CMK (cell line): ENCODE results near the gene PPP1R13B.
"Not testable (repeated sequence)": the region's sequence is repeated elsewhere in the genome, so short reads cannot be mapped to it uniquely, and the experiment has no call there.

Experiments
- DNase-seq: peaks from one replicate; pipeline ENCODE4 v3.0.0-alpha.2; 2010; ENCODE audit warnings: low read depth

PPP1R13B gene

GRCh38 chr14:103858063-103858781 lies 10.8 kb upstream of the PPP1R13B start:
- no peak for DNase-seq

GRCh38 chr14:103857256-103857655 lies 9.9 kb upstream of the PPP1R13B start:
- no peak for DNase-seq

DNA sequence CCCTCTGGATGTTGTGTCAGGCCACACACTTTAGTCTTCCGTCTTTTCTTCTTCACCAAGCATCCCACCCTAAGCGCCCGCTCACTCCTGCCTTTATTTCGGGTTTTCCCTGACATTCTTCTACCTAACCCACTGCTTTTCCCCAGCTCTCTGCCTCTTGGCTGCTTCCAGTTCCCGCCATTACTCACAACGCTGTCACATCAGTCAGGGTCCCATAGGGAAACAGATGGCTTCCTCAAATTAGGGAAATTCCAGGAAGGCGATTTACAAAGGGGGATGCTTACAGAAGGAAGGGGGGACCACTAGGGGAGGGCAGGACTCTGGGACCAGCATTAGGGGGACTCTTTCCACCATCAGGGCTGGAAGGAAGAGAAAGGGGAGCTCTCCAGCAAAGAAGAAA lies 9.2 kb upstream of the PPP1R13B start:
- DNase-seq: no peak

DNA sequence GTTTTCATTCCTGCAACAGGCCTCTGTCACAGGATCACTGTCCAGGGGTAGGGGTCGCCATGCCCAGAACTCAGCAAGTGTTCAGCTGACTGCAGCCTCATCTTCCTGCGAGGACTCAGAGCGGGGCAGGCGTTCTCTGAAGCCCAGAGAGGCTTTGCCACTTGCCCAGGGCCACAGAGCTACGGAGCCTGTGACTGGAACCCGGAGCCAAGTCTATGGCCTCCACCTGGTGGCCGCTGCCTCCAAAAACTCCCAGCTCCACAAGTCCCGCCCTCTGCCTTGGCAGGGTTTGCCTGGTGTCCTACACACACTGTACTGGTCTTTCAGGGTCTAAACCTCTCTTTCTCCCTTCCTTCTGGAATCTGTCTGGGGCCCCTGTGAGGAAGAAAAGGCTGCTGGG lies 8.7 kb upstream of the PPP1R13B start:
- DNase-seq: no peak

- no peak for DNase-seq
Measured at GRCh38 chr14:103855734-103856095, 8.3 kb upstream of the PPP1R13B start.

DNA sequence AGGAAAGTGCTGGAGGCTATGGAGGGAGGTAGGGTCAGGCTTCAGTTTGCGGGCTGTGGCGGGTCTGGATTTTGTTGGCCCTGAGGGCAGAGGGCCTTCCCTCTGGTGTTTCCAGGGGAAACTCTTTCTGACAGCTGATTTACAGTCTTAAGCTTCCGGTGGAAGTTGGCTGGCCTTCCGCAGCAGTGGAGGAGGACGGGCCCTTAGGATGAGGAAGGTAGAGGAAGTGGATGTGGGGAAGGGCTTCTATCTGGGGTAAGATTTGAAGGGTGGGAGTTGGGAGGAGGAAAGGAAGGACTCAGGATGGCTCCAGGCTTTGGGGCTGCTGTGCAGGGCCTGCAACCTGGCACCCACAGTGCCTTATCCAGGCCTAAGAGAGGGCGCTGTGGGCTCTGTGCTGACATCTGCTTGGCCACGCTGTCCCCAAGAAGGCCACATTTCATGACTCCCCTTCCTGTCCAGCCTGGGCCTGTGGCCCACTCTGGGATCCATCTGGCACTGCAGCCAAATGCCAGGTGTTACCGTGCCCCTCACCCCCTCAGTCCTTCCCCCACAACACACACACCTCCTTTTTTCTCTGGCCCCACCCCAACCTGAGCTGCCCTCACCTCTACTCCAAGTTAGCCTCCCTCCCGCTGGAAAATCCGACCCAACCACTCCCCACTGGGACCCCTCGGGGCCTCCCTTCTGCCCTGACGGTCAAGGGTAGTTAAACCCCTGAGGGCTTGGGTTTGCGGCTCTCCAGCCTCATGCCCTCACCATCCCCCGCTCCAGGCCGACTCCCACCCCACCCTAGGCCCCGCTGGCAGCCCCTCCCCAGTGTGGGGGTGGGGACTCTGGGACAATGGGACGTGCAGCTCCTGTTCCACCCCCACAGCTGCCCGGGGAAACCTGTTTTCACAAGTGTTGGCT lies 7.7 kb upstream of the PPP1R13B start:
- DNase-seq: no peak

DNA sequence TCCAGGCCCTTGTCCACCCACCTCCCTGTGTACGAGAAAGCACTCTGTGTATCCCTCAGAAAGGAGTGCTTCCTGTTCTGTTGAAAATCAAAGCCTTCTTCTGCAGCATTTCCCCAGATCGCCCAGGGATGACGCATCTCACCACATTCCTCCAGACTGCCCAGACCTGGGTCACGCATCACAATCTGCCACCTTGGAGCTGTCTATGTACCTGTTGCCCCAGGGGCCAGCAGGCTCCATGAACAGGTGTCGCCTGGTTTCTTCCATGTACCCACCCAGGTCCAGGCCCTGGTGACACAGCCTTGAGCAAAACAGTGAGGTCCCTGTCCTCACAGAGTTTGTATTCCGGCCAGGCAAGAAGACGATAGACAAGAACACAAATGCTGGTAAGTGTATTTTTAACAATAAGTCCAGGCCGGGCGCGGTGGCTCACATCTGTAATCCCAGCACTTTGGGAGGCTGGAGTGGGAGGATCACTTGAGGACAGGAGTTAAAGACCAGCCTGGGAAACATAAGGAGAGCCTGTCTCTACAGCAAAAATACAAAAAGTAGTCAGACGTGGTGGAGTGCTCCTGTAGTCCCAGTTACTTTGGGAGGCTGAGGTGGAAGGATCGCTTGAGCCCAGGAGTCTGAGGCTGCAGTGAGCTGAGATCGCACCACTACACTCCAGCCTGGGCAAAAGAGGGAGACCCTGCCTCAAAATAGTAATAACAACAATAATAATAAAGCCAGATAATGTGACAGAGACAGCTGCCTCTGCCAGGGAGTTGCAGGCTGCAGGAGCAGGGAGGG lies 6.8 kb upstream of the PPP1R13B start:
- no peak for DNase-seq

- DNase-seq: no peak
Measured at GRCh38 chr14:103849151-103849886, 1.9 kb upstream of the PPP1R13B start.

DNA sequence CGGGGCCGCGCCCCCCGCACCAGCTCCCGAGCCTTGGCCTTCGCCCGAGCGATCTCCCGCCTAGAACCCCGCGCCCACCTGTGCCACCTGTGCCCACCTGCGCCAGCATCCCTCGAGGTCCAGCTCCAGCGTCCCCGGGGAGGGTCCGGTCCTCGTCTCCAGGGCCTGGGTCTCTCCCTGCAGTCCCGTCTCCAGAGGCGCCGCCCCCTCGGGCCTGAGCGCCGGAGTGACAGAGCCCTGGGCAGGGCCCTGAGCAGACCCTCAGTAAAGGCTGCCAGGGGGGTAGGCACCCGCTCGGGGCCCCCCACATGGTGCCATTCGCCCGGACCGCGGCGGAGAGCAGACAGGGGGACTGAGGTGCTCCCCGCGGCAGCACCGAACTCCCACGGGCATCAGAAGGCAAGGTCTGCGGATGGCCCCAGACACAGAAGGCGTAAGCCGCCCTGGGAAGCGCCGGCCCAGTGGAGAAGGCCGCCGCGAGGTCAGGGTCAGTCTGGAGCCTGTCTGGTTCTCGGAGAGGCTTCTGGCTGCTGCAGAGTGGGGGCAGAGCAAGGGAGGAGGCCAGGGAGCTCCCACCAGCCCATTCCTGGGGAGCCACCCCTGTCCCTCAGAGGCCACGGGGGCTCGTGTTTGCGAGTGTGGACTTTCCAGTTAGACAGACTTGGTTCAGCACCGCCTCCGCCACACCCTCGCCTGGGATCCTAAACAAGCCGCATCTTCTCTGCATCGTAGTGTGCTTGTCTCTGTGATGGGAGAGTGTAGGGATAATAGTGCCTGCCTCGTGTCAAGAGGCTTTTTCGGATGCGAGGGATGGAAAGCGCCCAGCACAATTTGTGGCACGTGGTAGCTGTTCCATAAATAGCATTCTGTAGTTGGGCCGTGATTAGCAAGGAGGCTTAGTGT lies 1.1 kb upstream of the PPP1R13B start:
- DNase-seq: no peak

DNA sequence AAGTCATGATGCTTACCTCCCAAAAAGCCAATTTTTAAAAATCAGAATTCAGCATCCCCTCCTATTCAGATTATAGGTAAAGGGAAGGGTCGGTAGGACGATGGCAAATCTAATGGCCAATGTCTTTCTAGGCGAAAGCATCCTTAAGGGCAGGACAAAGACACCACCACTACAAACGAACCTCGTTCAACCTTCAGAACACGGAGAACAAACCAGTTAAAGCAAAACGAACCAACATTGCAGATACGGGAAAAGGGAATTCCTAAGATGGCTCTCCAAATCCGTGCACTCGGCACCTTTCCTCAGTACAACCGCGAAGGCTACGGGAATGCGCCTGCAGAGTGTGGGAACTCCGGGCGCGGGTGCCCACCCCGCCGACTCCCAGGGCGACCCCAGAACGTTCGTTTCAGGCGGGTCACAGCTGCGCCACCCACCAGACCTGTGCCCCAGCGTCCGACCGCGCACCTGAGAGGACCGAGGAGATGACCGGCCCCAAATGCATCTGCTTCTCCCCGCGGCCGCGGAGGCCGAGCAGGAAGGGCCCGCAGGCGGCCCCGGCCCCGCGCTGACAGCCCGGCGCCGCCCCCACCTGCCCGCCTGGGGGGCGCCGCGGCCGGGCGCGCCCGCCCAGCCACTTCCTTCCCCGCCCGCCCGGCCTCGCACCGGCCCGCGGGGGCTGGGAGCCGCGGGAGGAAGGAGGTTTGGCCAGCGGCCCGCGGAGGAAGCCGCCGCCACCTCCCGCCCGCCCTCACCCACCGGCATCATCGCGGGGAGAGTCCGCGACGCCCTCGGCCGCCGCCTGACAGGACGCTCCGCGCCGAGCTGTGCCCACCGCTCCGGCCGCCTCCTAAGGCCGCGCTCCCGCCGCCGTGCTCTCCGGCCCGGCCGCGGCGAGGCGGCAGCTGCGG lies 578 bp downstream of the PPP1R13B start:
- DNase-seq: no peak

DNA sequence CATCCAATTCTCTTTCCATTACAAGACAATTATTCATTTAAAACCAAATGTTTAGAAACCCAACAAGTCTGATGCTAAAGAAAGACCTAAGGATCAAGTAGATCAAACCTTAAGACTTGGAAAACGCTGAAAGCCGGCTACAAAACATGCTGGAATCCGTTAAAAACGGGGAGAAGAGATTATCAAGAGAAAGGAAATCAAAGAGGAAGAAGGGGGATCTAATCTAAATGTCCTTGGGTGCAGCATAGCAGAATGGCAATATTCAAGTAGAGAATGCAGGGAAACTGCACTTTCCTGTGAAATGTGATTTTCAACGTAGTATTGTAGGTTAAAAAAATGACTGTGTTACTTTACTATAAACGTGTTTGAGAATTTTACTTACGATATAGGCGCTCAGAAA lies 1.3 kb downstream of the PPP1R13B start:
- DNase-seq: no peak

- DNase-seq: no peak
Measured at GRCh38 chr14:103845327-103845726, 2.0 kb downstream of the PPP1R13B start.

- DNase-seq: not testable (repeated sequence)
Measured at GRCh38 chr14:103841265-103841664, 6.1 kb downstream of the PPP1R13B start.

GRCh38 chr14:103840014-103840413 lies 7.4 kb downstream of the PPP1R13B start:
- no peak for DNase-seq

GRCh38 chr14:103839579-103839978 lies 7.8 kb downstream of the PPP1R13B start:
- DNase-seq: no peak

DNA sequence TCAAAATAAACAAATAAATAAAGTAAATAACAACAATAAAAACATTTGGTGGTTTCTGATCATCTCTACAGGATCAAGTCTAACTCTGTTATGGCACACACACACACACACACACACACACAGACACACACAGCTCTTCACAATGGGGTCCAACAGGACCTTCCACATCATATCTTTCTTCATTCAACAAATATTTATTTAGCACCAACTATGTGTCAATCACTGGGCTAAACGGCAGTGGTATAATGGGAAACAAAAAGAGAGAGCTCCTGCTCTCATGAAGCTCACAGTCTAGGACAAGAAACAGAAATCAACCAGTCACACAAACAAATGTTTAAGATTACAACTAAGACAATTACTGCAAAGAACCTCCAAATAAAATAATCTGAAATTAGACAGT lies 9.3 kb downstream of the PPP1R13B start:
- DNase-seq: no peak

- no peak for DNase-seq
Measured at GRCh38 chr14:103836976-103837725, 10.2 kb downstream of the PPP1R13B start.

- no peak for DNase-seq
Measured at GRCh38 chr14:103834956-103835355, 12.4 kb downstream of the PPP1R13B start.

- no peak for DNase-seq
Measured at GRCh38 chr14:103833711-103834110, 13.7 kb downstream of the PPP1R13B start.
